GM21447 (cell line): ENCODE results near the gene PTPRB.
"Not testable (repeated sequence)": the region's sequence is repeated elsewhere in the genome, so short reads cannot be mapped to it uniquely, and the experiment has no call there.

Experiments
- ATAC-seq: cut with Tn5 transposase; IDR thresholded peaks from one replicate; pipeline ENCODE4 v1.9.1; 2021; ENCODE audit not compliant: unreplicated experiment

Gene PTPRB

GRCh38 chr12:70549340-70550179 is 87.7 kb downstream of the PTPRB start:
- ATAC-seq: no peak

- no peak for ATAC-seq
These were observed 93.8 kb downstream of the PTPRB start for GRCh38 chr12:70543444-70543843.

DNA sequence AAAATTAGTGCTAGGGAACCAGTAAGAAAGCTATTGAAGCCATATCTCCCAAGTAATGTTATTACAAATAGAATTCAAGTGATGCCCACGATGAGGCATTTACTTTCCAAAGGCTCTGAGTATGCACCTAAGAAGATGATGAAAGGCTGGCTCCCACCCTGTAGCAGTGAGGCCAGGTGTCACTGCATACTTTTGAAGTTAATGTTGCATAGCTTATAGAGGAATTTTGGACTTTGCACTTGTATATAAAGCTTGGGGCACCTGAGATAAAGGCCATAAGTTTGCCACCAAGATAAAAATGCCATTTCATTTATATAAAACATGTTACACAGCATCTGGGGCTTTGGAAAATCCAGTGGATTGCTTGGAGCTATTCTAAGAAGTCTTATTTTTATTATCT is 96.2 kb downstream of the PTPRB start:
- no peak for ATAC-seq

DNA sequence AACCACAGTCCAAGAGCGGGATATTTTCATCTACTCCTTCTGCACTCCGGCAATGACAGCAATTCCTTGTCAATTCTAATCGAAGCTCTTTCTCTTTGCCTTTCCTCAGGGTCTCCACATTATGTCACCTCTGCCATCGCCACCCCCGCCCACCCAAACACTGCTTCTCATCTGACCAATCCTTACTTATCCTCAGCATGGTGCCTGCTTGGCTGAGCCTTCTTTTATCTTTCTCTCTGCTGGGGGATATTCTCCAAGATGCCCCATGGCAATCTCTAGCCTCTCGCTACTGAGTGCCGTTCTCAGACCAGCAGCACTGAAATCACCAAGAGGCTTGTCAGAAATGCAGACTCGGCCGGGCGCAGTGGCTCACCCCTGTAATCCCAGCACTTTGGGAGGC is 100.6 kb downstream of the PTPRB start:
- ATAC-seq: no peak

DNA sequence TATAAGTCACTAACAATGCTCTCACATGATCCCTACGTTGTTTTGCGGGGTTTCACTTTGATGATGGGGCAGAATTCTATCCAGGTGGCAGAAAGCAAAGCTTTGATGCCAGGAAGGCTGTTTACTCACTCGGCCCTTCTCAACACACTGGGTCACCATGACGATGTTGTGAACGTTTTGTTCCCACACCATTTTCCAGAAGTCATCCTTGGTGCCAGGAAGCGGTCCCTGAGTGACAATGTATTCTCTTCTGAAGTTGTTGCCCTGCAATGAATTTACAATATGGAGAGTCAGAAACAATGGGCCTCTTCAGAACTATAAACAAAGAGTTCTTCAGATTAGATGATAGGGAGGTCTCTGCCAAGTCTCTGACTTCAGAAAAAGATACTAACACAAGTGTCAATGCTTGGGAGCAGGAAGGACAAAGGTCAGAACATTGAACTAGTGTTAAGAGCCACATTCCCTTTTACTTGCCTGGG is 101.3 kb downstream of the PTPRB start:
- ATAC-seq: no peak

DNA sequence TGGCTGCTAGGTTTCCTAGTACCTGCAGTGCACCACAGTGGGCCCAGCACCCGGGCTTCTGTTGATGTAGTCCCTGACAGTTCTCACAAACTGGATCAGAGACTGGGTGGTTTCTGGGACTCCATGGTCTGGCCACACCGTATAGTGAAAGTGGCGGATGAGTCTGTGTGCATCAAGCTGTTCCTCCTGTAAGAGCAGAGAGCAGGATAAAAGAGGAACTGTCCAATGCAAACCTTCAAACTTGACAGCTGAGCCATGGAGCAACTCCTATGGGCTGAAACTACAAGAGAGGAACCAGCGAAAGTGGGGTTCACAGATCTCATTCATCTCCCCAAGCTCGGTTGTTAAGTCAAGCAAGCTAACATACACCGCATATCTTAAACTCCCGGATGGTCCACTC is 102.8 kb downstream of the PTPRB start:
- no peak for ATAC-seq

DNA sequence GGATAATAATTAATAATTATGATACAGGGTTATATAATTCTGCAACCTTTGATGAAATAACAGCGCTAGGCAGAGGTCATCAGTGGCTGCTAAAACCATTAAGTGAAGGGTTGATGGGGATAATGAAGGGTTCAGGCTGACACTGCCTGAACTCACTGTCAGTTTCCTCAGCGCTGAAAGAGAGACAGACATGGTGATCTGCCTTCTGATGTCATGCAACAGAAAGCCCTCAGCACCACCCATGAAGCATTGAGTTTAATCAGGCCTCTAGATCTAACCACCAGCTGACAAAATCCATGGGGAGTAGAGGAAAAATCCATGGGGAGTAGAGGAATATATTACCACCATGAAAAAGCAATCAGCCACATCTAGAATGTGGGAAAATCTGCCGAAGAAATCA is 107.6 kb downstream of the PTPRB start:
- no peak for ATAC-seq

DNA sequence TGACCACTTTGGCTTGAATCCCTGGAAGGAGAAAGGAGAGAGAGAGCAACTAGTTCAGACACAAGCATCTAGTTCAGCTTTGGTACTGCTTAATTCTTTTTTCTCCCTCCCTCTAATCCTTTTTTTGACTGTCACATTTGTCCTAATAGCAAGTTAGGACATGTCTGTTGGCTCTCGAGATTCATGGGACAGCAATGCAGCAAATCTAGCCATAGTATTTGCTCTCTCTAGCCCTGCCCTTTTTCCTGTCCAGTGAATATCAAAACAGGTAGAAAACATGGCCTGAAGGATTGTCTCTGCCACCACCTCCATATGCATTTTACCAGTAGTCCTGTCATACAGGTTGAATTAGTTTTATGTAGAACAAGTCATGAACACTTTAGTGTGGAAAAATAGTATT is 116.4 kb downstream of the PTPRB start:
- no peak for ATAC-seq

GRCh38 chr12:70513426-70513825 is 123.8 kb downstream of the PTPRB start:
- no peak for ATAC-seq

DNA sequence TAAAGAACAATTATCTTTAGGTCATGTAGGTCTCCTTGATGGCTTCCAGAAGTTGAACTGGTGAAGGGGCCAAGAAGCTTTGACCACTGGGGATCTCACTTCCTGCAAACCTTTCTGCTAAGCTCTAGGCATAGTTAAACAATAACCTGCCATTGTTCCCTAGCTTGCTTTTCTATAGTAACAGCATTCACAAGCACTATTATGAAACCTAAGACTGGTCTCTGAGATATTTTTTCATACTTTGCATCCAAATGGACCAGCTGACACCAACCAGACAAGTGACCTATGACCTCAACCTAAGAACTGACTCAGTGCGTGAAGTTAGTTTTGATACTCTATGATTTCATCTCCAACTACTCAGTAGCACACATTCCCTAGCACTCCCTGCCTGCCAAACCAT is 129.1 kb downstream of the PTPRB start:
- ATAC-seq: peak; percentile 55

GRCh38 chr12:70507442-70507841 is 129.8 kb downstream of the PTPRB start:
- no peak for ATAC-seq

GRCh38 chr12:70497508-70497907 is 139.7 kb downstream of the PTPRB start:
- ATAC-seq: no peak

DNA sequence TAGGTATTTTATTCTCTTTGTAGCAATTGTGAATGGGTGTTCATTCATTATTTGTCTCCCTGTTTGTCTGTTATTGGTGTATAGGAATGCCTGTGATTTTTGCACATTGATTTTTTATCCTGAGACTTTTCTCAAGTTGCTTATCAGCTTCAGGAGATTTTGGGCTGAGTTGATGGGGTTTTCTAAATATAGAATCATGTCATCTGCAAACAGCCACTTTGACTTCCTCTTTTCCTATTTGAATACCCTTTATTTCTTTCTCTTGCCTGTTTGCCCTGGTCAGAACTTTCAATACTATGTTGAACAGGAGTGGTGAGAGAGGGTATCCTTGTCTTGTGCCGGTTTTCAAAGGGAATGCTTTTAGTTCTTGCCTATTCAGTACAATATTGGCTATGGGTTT is 144.3 kb downstream of the PTPRB start:
- not testable (repeated sequence) for ATAC-seq

DNA sequence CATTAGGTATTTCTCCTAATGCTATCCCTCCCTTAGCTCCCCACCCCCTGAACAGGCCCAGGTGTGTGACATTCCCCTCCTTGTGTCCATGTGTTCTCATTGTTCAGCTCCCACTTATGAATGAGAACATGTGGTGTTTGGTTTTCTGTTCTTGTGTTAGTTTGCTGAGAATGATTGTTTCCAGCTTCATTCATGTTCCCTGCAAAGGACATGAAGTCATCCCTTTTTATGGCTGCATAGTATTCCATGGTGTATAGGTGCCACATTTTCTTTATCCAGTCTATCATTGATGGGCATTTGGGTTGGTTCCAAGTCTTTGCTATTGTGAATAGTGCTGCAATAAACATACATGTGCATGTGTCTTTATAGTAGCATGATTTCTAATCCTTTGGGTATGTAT is 146.3 kb downstream of the PTPRB start:
- not testable (repeated sequence) for ATAC-seq

- ATAC-seq: no peak
These were observed 149.8 kb downstream of the PTPRB start for GRCh38 chr12:70487440-70487839.

DNA sequence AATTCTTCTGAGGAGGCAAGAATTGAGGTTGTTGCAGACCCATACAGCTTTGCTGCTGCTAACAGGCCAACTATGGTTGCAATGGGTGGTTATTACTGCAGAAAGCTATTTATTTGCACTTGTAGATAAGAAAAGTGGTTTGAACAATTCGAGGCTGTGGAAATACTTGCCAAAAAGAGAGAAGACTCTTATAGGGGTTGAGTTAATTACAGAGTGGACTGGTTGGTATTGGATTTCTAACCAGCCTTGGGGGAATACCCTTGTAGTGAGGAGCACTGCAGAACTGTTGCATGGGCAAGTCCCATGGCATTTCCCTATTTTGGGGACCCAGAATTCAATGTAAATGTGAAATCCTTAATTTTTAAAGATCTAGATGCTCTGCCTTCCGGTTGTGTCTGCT is 150.6 kb downstream of the PTPRB start:
- ATAC-seq: no peak

DNA sequence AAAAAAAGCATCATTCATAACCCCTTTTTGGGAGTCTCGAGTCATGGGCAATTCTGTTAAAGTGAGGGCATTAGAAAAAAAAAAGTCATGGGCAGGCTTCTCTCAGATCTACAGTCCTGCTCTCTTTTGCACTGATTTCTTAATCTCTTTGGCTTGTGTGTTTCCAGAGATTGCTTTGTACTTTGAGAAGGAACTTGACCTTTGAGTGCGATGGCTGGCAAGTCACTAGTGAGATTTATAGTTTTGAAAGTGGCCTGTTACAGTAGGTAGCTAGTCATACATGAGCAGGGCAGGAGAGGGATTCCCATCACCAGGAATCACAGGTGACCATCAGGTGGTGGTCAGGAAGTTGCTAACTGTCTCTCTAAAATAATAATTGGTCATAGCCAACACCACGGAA is 151.5 kb downstream of the PTPRB start:
- ATAC-seq: no peak

DNA sequence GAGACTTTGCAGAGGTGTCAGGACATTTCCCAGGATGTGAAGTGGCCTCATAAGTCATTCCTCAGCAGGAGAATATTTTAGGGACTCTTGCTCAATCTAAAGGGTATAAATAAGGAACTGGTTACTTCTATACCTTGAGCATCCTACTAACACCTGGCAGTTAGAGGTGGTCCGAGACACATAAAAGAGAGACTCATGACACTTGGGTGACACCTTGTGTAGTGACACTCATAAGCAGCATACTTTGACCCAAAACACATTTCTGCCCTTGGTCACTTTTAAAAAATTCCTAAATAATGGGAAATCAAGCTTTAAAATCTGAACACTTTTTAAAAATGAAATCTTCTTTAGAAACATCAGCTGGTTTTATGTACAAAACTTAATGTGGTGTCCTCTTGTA is 152.8 kb downstream of the PTPRB start:
- no peak for ATAC-seq

DNA sequence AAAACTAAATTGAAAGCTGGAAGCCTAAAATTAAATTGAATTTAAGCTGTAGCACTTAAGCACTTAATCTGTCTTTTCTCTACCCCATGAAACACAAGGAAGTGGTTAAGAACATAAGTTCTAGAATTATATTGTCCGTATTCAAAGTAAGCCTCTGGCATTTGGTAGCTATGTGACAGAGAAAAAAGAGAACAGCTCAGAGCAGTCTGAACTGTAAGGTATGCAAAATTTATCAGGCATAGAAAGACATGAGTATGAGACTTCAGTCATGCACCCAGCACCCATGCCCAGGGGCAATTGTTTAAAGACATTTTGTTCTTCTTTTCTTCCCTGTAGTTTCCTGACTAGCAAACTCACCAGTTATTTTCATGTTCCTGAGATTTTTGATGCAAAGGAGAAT is 154.5 kb downstream of the PTPRB start:
- no peak for ATAC-seq

- ATAC-seq: no peak
These were observed 167.9 kb downstream of the PTPRB start for GRCh38 chr12:70469221-70469820.

GRCh38 chr12:70468741-70469140 is 168.5 kb downstream of the PTPRB start:
- no peak for ATAC-seq

DNA sequence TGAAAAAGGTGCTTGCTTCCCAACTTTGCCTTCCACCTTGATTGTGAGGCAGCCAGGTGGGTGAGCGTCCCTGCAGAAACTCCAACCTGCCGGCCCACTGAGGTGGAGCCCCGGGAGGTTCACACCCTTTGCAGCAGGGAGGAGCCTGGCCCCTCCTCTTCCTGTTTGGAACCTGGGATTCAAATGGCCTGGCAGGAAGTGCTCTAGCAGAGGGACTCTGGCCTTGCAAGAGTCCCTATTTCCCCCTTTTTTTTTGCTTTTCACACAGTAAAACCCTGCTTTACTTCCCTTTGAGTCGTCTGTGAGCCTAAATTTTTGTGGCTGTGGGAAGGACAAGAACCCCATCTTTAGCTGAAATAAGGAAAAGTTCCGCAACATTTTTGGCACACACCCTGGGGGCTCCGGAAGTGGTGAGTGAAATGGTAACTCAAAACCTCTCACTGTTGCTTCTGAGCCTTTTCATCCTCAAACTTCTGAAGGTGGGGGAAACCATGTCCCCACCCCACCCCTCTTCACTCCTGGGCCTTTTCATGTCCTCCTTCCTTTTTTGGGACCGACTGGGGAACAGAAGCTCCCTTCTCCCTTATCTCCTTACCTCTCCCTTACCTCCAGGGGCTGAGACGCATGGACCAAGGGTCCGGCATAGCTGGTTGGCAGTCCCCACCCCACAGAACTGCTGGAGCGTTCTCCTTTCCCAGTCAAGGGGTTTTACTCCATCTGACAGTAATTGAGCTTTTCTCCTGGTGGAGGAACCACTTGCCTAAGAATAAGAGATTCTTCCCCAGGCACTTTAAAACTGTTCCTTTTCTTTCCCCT is 169.1 kb downstream of the PTPRB start:
- ATAC-seq: no peak
